Fibroblast of skin of right biceps (primary cell): Measurements from ENCODE around the gene SMR3B.

Source experiments
- DNase-seq: peaks from one replicate; pipeline ENCODE4 v3.0.0-alpha.2; 2013

Gene SMR3B

GRCh38 chr4:70382691-70383181 is at the start of gene SMR3B:
TSS of gene SMR3B (plus strand) at chr4:70383131. CDS start at chr4:70384511, 1,380 bp downstream.
- no peak for DNase-seq

GRCh38 chr4:70334681-70335080 is 48.2 kb upstream of the SMR3B start, which contains the start of gene CABS1:
TSS of gene CABS1 (plus strand) at chr4:70334981. CDS start at chr4:70335040, 59 bp downstream.
- no peak for DNase-seq

GRCh38 chr4:70336043-70336442 is 46.9 kb upstream of the SMR3B start:
- no peak for DNase-seq

- DNase-seq: peak; percentile 19
These were observed 45.0 kb upstream of the SMR3B start for GRCh38 chr4:70337886-70338420.

- DNase-seq: no peak
These were observed 26.7 kb upstream of the SMR3B start for GRCh38 chr4:70356185-70356584.

GRCh38 chr4:70359115-70359661 is 23.7 kb upstream of the SMR3B start:
- no peak for DNase-seq

- DNase-seq: no peak
These were observed 22.5 kb upstream of the SMR3B start, which contains the start of gene SMR3A for GRCh38 chr4:70360460-70360859. TSS of gene SMR3A (plus strand) at chr4:70360760. CDS start at chr4:70362116, 1,356 bp downstream.

GRCh38 chr4:70364002-70364401 is 18.9 kb upstream of the SMR3B start:
- no peak for DNase-seq

GRCh38 chr4:70365479-70365878 is 17.5 kb upstream of the SMR3B start:
- peak; percentile 0 for DNase-seq

GRCh38 chr4:70367813-70368212 is 15.1 kb upstream of the SMR3B start:
- DNase-seq: no peak

GRCh38 chr4:70371987-70372386 is 10.9 kb upstream of the SMR3B start:
- DNase-seq: no peak

GRCh38 chr4:70372760-70373159 is 10.2 kb upstream of the SMR3B start:
- no peak for DNase-seq

- DNase-seq: no peak
These were observed 2.4 kb upstream of the SMR3B start for GRCh38 chr4:70380578-70380977.

- DNase-seq: no peak
These were observed 9.3 kb downstream of the SMR3B start for GRCh38 chr4:70392057-70392776.

- no peak for DNase-seq
These were observed 14.6 kb downstream of the SMR3B start, which contains the start of gene OPRPN for GRCh38 chr4:70397580-70397979. TSS of gene OPRPN (plus strand) at chr4:70397940. CDS start at chr4:70399286, 1,346 bp downstream.

GRCh38 chr4:70399319-70399718 is 16.4 kb downstream of the SMR3B start:
- DNase-seq: no peak

- no peak for DNase-seq
These were observed 19.8 kb downstream of the SMR3B start for GRCh38 chr4:70402762-70403161.

GRCh38 chr4:70405765-70406164 is 22.8 kb downstream of the SMR3B start:
- no peak for DNase-seq

- no peak for DNase-seq
These were observed 42.4 kb downstream of the SMR3B start for GRCh38 chr4:70425306-70425705.

GRCh38 chr4:70426789-70427188 is 43.9 kb downstream of the SMR3B start:
- no peak for DNase-seq

- no peak for DNase-seq
These were observed 54.3 kb downstream of the SMR3B start for GRCh38 chr4:70437197-70437596.
